Neuronal stem cell (in vitro differentiated cells): Measurements from ENCODE around the gene P2RY8.

Experiments
- DNase-seq: peaks from one replicate; pipeline ENCODE4 v3.0.0-alpha.2; 2013; ENCODE audit warnings: low spot score
- H2AFZ ChIP-seq: one replicate; pipeline ENCODE4 v1.6.1; 2013; ENCODE audit warnings: mild to moderate bottlenecking, low read length, inconsistent platforms
- H2AK5ac ChIP-seq: 2 replicates; pipeline ENCODE4 v1.6.1; 2013; ENCODE audit warnings: low read depth, mild to moderate bottlenecking, inconsistent platforms, low read length, moderate library complexity, mixed read lengths
- H2BK120ac ChIP-seq: 2 replicates; pipeline ENCODE4 v1.6.1; 2013; ENCODE audit warnings: low read depth, mild to moderate bottlenecking, inconsistent platforms, low read length, moderate library complexity, mixed read lengths
- H2BK12ac ChIP-seq: one replicate; pipeline ENCODE4 v1.6.1; 2013; ENCODE audit warnings: low read length, inconsistent platforms
- H2BK15ac ChIP-seq: 2 replicates; pipeline ENCODE4 v1.6.1; 2013; ENCODE audit warnings: mild to moderate bottlenecking, low read length, inconsistent platforms, mixed read lengths
- H2BK5ac ChIP-seq: one replicate; pipeline ENCODE4 v1.6.1; 2013; ENCODE audit warnings: inconsistent platforms, mild to moderate bottlenecking, low read length, moderate library complexity
- H3K14ac ChIP-seq: one replicate; pipeline ENCODE4 v1.6.1; 2013; ENCODE audit warnings: low read length, inconsistent platforms
- H3K18ac ChIP-seq: 2 replicates; pipeline ENCODE4 v1.6.1; 2013; ENCODE audit warnings: low read length, inconsistent platforms
- H3K23ac ChIP-seq: 2 replicates; pipeline ENCODE4 v1.6.1; 2013; ENCODE audit warnings: low read depth, mild to moderate bottlenecking, mixed read lengths, low read length, inconsistent platforms; ENCODE audit not compliant: poor library complexity
- H3K27ac ChIP-seq: replicated peaks from 3 replicates; pipeline ENCODE4 v1.5.1; 2013; ENCODE audit warnings: low read length, inconsistent platforms
- H3K27me3 ChIP-seq, 3 experiments: 2 replicates each; pipeline ENCODE4 v1.6.1; 2013; ENCODE audit warnings: low read length in 3 of 3, mild to moderate bottlenecking in 2 of 3, inconsistent platforms in 1 of 3, low read depth in 1 of 3, mixed read lengths in 1 of 3, moderate library complexity in 1 of 3; ENCODE audit not compliant: control insufficient read depth in 3 of 3, insufficient read depth in 3 of 3
- H3K36me3 ChIP-seq, 2 donors: replicated peaks in 1 of 2; 2 replicates each; pipeline ENCODE4 v1.6.1; 2013; ENCODE audit warnings: low read length in 2 of 2; ENCODE audit not compliant: control insufficient read depth in 2 of 2, insufficient read depth in 2 of 2
- H3K4ac ChIP-seq: 2 replicates; pipeline ENCODE4 v1.6.1; 2013; ENCODE audit warnings: inconsistent platforms, mild to moderate bottlenecking, low read length, moderate library complexity
- H3K4me1 ChIP-seq, 2 donors: 1 replicate in 1 of 2; 2 replicates in 1 of 2; pipeline ENCODE4 v1.6.1; 2013; ENCODE audit warnings: low read length in 2 of 2, low read depth in 1 of 2; ENCODE audit not compliant: control insufficient read depth in 2 of 2, insufficient read depth in 1 of 2
- H3K4me2 ChIP-seq: one replicate; pipeline ENCODE4 v1.6.1; 2013; ENCODE audit warnings: mild to moderate bottlenecking, low read length, inconsistent platforms; ENCODE audit not compliant: insufficient read depth, poor library complexity, severe bottlenecking
- H3K4me3 ChIP-seq, 2 donors: 2 replicates each; pipeline ENCODE4 v1.5.1; 2013; ENCODE audit warnings: low read length in 2 of 2, mild to moderate bottlenecking in 2 of 2, inconsistent platforms in 1 of 2, moderate library complexity in 1 of 2
- H3K79me1 ChIP-seq: one replicate; pipeline ENCODE4 v1.6.1; 2013; ENCODE audit warnings: low read depth, mild to moderate bottlenecking, inconsistent platforms, low read length, moderate library complexity
- H3K9ac ChIP-seq: one replicate; pipeline ENCODE4 v1.6.1; 2013; ENCODE audit warnings: mild to moderate bottlenecking, low read depth, low read length, inconsistent platforms; ENCODE audit not compliant: poor library complexity
- H3K9me3 ChIP-seq, 2 donors: replicated peaks in 1 of 2; 2 replicates each; pipeline versions ENCODE3 to v1.6.1; 2013; ENCODE audit warnings: low read length in 2 of 2, mild to moderate bottlenecking in 2 of 2, inconsistent platforms in 1 of 2, low read depth in 1 of 2, mixed read lengths in 1 of 2, moderate library complexity in 1 of 2; ENCODE audit not compliant: control insufficient read depth in 2 of 2, insufficient read depth in 1 of 2
- H4K8ac ChIP-seq: one replicate; pipeline ENCODE4 v1.6.1; 2013; ENCODE audit warnings: low read depth, mild to moderate bottlenecking, inconsistent platforms, low read length, moderate library complexity
- H4K91ac ChIP-seq: one replicate; pipeline ENCODE4 v1.6.1; 2013; ENCODE audit warnings: low read length, low read depth, mild to moderate bottlenecking, inconsistent platforms; ENCODE audit not compliant: poor library complexity
- WGBS, 2 donors: extraction: QIAGEN DNeasy Blood & Tissue Kit; methylation state at CpG; one replicate each; pipeline ENCODE4 v1.1.7; 2013; ENCODE audit warnings: missing lambda C conversion rate in 2 of 2, mixed read lengths in 1 of 2; ENCODE audit not compliant: insufficient read length in 2 of 2, insufficient replicate concordance in 1 of 2; ENCODE audit errors: extremely low coverage in 2 of 2; 5-methylcytosine and 5-hydroxymethylcytosine counted together

Gene P2RY8

GRCh38 chrX:1533058-1533457, 3.9 kb downstream of the P2RY8 start:
- Histone ChIP-seq H3K9me3 (no peaks in the 10 kb centered on the region), H3K9ac (no peak overlapping the region), H2BK5ac (no peak overlapping the region), H3K14ac (no peak overlapping the region), H2AFZ (no peak overlapping the region), H3K79me1 (no peaks in the 10 kb centered on the region), H2BK120ac (no peak overlapping the region), H4K91ac (no peak overlapping the region), H2AK5ac (no peak overlapping the region), H3K4me1 (peaks cover 0 to 6% of the 10 kb centered on the region in 2 donors), H3K4me2 (no peak overlapping the region), H3K36me3 (no peaks in the 10 kb centered on the region), H3K4me3 (no peak overlapping the region), H4K8ac (no peak overlapping the region), H2BK12ac (no peak overlapping the region), H3K27ac (no peak overlapping the region), H3K18ac (no peak overlapping the region), H3K4ac (no peak overlapping the region), H3K27me3 (peaks cover 0 to 3% (median 0%) of the 10 kb centered on the region in 3 experiments), H3K23ac (no peak overlapping the region), H2BK15ac (no peak overlapping the region)
- no CpG with 5 or more reads among the region's 4 CpGs for WGBS, 2 donors
- no peak for DNase-seq

GRCh38 chrX:1531096-1531890, 5.7 kb downstream of the P2RY8 start:
- no peak for DNase-seq
- Histone ChIP-seq H3K27me3 (peaks cover 0 to 3% (median 0%) of the 10 kb centered on the region in 3 experiments), H2AFZ (no peak overlapping the region), H3K79me1 (no peaks in the 10 kb centered on the region), H3K14ac (peak overlapping the region; percentile 84), H3K9me3 (no peaks in the 10 kb centered on the region), H3K23ac (no peak overlapping the region), H3K4me3 (no peak overlapping the region), H2BK15ac (no peak overlapping the region), H2BK5ac (peak overlapping the region; percentile 75), H4K8ac (no peak overlapping the region), H2BK120ac (no peak overlapping the region), H3K27ac (no peak overlapping the region), H2AK5ac (peak overlapping the region; percentile 53), H3K36me3 (no peaks in the 10 kb centered on the region), H3K18ac (peak overlapping the region; percentile 4), H3K4me2 (no peak overlapping the region), H3K4me1 (peaks cover 0 to 6% of the 10 kb centered on the region in 2 donors), H2BK12ac (no peak overlapping the region), H3K4ac (no peak overlapping the region), H4K91ac (no peak overlapping the region), H3K9ac (no peak overlapping the region)
- WGBS, 2 donors: no CpG with 5 or more reads among the region's 10 CpGs

- Histone ChIP-seq H3K9ac (no peak overlapping the region), H3K4me2 (no peak overlapping the region), H4K8ac (no peak overlapping the region), H2BK15ac (no peak overlapping the region), H2BK120ac (no peak overlapping the region), H3K27ac (no peak overlapping the region), H2BK12ac (no peak overlapping the region), H2BK5ac (no peak overlapping the region), H3K18ac (no peak overlapping the region), H3K9me3 (no peaks in the 10 kb centered on the region), H3K79me1 (no peaks in the 10 kb centered on the region), H2AFZ (no peak overlapping the region), H4K91ac (no peak overlapping the region), H3K36me3 (no peaks in the 10 kb centered on the region), H3K27me3 (peaks cover 0 to 3% (median 0%) of the 10 kb centered on the region in 3 experiments), H3K4ac (no peak overlapping the region), H3K4me1 (peaks cover 0 to 6% of the 10 kb centered on the region in 2 donors), H3K4me3 (no peak overlapping the region), H3K23ac (no peak overlapping the region), H3K14ac (no peak overlapping the region), H2AK5ac (no peak overlapping the region)
- no CpG with 5 or more reads among the region's 6 CpGs for WGBS, 2 donors
- no peak for DNase-seq
Observed at GRCh38 chrX:1529756-1530155, 7.2 kb downstream of the P2RY8 start.

GRCh38 chrX:1529328-1529727, 7.7 kb downstream of the P2RY8 start:
- DNase-seq: no peak
- Histone ChIP-seq H3K18ac (no peak overlapping the region), H3K23ac (no peak overlapping the region), H2AK5ac (no peak overlapping the region), H3K36me3 (no peaks in the 10 kb centered on the region), H2BK15ac (no peak overlapping the region), H3K4me1 (peaks cover 0 to 2% of the 10 kb centered on the region in 2 donors), H2BK12ac (no peak overlapping the region), H3K4me2 (no peak overlapping the region), H4K8ac (no peak overlapping the region), H3K9me3 (no peaks in the 10 kb centered on the region), H3K4me3 (no peak overlapping the region), H3K14ac (no peak overlapping the region), H2BK120ac (no peak overlapping the region), H4K91ac (peak overlapping the region; percentile 46), H3K4ac (no peak overlapping the region), H3K27me3 (peaks cover 0 to 3% (median 0%) of the 10 kb centered on the region in 3 experiments), H3K27ac (no peak overlapping the region), H2AFZ (no peak overlapping the region), H2BK5ac (no peak overlapping the region), H3K9ac (no peak overlapping the region), H3K79me1 (no peaks in the 10 kb centered on the region)
- no CpG with 5 or more reads among the region's 2 CpGs for WGBS, 2 donors
